NCI-H2107 treated with DMSO at 0.1 percent for 48 hours (cell line): Measurements from ENCODE around the gene SEC14L6.
"Not testable (repeated sequence)": the region's sequence is repeated elsewhere in the genome, so short reads cannot be mapped to it uniquely, and the experiment has no call there.

ENCODE experiments used
- DNase-seq: peaks from one replicate; lab custom pipeline; 2025; ENCODE audit not compliant: unreplicated experiment; lab: John Stamatoyannopoulos, UW

Gene SEC14L6

DNA sequence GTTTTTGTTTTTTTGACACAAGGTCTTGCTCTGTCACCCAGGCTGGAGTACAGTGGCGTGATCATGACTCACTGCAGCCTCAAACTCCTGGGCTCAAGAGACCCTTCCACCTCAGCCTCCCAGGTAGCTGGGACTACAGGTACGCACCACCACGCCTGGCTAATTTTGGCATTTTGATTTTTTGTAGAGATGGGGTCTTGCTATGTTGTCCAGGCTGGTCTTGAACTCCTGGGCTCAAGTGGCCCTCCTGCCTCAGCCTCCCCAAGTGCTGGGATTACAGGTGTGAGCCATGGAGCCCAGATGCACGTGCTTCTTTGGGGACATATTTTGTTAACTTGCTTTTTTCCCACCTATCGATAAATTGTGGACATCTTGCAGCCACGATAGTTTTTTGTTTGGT lies 20.7 kb upstream of the SEC14L6 start:
- DNase-seq, result not testable (repeated sequence)

DNA sequence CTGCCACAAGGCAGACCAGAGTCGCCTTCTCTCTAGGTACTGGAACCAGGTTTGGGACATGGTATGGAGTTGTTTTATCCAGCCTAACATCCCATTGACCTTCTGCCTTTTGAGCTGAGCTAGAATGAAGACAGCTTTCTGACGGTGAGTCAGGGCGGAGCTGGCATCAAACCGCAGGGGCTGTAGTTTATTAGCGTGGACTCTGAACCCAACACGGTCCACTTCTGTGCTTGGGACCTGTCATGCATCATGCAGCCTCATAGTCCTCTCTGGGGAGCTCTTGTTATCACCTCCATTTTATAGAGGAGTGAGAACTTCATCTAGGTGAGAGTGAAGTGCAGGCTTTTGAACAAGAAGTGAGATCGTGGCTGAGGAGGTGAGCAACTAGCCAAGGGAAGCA lies 19.6 kb upstream of the SEC14L6 start:
- DNase-seq, result no peak

DNA sequence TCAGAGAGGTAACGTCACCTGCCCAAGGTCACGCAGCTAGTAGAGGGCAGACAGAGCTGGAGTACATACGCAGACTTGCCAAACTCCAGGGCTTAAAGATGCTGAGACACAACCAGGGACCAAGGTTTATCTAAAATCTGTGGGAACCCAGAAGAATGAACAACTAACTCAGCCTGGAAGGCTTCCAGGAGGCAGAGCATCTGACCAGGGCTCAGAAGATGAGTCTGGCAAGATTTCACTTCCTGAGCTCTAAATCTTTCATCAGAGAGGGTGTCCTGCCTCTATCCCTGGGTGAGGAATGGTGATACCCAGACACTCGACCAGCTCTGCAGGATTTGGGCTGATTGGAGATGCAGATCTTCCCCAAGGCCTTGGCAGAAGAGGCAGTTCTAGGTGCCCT lies 18.8 kb upstream of the SEC14L6 start:
- DNase-seq, result no peak

DNA sequence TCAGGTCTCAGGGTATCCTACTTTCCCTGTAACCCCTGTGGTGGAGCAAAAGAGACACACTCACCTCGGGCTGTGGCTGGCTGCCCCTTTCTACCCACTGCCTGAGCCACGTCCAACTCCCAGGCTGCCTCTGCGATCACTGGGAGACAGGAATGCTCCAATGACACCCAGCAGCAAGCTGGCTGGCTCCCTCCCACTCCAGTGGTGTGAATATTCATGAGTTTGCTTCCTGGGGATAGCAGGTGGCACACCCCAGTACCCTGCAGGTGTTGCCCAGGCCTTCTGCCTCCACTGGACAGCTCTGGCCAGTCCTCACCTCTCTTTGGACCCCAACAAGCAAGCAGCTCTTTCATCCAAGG lies 18.2 kb upstream of the SEC14L6 start:
- peak; percentile 19 for DNase-seq

DNA sequence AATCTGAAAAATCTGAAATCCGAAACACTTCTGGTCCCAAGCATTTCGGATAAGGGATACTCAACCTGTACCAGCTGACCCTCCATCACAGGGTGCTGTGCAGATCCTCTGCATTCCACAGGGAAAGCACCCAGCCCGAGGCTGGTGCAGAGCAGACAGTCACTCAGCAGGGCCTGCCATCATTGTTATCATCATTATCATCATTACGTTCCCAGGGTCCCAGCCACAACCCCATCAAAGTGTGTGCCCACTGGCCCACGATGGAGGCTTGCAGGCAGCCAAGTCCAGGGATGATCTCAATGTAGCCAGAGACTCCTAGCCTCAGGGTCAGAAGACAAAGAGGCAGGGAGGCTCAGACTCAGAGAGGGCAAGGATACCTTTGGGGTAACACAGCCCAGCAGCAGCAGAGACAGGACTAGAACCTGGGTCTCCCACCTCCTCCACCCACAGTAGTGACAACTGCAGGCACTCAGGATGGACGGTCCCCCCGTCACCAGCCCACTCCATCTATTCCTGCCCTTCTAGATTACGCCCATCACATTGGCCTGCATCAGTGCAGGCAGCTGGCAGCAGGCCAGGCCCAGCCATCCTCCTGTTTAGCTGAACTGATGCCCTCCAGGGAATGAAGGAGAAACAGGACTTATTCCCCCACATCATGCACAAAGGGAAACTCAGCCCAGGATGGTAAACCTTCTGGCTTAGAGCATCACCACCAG lies 17.7 kb upstream of the SEC14L6 start:
- DNase-seq, result no peak

DNA sequence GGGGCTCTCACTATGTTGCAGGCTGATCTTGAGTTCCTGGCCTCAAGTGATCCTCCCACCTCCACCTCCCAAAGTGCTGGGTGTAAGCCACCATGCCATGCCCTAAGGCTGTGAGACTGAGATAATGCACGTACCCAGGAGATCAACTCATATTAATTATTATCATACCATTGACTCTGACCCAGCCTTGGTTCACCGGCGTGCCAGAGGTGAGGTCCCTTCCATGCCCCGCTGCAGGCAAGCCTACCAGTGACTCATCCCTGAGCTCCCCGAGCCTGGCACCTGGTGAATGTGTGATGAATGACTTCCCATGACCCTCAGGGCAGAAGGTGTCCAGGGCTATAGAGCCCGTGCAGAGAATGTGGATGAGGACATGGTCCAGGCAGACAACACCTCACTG lies 15.8 kb upstream of the SEC14L6 start:
- no peak for DNase-seq

DNA sequence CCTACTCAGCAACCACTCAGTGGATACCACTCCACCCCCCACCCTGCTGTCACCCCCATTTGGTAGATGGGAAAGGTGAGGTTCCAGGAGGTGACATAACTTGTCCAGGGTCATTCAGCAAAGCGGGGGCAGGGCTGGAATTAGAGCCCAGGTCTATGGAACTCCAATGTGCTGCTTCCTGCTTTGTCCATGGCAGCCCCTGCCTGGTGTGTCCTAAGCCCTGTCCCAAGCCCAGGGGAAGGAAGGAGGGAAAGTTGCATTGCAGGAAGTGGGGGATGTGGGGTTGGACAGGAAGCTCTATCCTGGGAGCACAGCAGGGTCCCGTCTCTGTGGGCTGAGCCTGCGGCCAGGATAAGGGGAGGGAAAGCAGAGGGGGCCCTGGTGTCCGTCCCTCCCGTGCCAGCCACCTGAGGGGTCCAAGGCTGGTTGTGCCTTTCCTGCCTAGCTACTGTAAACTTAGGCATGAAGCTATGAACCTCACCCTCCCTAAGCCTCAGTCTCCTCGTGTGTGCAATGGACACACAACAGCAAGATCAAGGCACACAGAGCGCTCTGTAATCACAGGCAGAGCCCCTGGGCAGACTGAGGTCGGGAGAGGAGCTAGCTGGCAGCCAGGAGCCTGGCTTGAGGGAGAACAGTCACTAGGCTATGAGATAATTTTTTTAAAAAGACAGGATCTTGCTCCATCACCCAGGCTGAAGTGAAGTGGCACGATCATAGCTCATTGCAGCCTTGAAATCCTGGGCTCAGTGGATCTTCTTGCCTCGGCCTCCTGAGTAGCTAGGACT lies 15.1 kb upstream of the SEC14L6 start:
- no peak for DNase-seq

DNA sequence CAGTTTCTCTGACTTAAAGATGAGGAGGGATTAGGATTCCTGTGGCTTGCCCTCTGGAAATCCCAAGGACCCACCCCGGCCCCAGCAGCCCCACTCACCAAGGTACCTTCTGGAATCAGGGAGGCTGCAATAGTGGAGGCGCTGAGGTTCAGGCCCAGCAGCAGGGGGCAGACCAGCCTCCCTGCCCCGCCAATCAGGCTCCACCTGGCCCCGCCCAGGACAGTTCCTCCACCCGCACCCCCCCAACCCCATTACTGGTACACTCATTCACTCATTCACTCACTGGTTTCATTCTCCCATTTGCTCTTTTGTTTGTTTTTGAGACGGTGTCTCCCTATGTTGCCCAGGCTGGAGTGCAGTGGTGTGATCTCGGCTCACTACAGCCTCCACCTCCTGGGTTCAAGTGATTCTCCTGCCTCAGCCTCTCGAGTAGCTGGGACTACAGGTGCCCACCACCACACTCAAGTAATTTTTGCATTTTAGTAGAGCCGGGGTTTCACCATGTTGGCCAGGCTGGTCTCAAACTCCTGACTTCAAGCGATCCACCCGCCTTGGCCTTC lies 14.2 kb upstream of the SEC14L6 start:
- not testable (repeated sequence) for DNase-seq

DNA sequence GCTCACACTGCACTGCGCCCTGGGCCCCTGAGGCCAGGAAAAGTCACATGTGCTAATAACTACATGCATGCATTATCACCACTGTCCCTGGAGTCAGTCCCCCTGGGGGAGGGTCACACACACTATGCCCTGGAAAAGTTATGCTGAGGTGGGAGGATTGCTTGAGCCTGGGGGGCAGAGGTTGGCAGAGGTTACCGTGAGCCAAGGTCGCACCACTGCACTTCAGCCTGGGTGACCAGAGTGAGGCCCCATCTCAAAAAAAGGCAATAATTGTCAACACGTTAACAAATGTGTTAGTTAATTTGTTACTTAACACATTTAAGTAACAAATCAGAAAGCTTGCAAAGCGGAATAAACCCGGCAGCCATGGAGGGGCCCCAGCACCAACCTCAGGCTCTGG lies 13.3 kb upstream of the SEC14L6 start:
- no peak for DNase-seq

DNA sequence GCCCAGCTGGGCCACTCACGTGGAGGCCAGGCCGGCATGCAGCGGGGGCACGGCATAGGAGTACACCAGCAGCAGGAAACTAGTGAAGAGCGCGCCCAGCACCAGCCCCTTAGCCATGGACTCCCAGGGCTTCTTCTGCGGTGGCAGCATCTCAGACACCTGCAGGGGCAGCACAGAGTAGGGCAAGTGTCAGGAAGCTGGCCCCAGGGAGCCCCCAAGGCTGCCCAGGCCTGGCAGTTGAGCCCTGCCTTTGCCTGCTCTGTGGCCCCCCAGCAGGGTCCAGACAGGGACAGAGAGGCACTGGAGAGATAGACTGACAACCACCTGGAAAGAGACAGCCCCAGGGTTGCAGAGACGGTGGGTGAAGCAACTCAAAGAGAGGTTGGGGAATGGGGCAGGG lies 10.7 kb upstream of the SEC14L6 start:
- DNase-seq, result no peak

DNA sequence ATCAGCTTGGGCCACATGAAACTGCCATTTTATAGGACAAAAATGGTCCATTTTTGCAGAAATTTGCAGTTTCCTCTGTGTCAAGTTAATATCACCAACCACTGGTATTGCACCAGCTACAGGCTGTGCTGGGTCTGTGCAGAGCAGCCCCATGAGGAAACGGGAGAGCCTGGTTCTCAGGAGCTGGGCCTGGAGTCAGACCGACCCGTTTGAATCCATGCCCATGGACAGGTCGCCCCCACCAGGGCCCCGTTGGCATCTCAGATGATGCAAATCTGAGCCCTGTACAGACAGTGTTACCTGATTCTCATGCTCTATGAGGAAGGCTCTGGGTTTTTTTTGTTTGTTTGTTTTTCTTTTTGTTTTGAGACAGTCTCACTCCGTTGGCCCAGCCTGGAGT lies 9.8 kb upstream of the SEC14L6 start:
- no peak for DNase-seq

DNA sequence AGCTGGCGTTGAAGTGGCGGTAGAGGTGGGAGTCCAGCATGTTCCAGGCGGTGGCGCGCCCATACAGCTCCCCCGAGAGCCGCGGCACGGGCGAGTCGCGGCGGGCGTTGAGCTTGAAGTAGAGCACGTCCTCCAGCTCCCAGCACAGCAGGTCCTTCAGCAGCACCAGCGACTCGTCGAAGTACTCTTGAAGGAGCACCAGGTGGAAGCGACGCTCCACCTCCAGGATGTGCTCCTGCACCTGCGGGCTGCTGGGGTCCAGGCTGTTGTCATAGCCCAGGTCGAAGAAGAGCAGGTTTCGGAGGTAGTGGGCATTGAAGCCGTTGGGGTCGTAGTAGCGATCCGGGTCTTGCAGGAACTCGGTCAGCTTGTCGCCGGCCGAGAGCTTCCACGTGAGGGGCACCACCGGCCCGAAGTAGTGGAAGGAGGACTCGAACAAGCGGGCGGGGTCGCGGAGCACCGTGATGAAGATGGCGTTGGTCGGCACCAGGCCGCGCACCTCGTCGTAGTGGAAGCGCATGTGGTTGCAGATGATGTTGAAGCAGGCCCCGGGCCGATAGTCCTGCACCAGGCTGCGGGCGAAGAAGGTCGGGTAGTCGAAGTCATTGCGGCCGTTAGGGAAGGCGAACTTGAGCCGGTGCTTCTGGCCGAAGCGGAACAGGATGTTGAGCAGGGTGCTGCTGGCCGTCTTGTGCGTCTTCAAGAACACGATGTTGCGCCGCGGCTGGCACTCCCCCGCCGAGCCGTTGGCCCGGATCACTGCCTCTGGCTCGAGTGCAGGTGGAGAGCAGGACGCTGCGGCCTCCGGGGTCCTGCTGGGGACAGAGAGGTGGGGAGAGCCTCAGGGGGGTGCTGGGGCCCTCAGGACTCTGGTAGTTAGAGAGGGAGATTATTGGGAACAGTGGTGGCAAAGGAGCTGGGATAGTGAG lies 9.0 kb upstream of the SEC14L6 start:
- DNase-seq, result no peak

DNA sequence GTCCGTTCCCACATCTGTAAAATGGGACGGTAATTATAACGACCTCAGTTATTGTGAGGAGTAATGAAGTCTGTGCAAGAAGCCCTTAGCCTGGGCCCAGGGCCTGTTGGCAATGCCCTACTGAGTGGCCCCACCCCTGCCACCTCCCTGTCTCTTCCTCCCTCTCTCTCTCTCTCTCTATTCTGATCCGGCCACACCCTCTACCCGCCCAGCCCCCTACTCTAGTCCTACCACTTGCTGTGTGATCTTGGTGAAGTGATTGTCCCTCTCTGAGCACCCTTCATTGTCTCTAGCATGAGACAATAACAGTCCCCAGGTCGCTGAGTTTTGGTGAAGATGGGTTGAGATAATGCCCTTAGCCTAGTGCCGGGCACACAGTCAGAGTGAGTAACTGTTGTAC lies 7.4 kb upstream of the SEC14L6 start:
- DNase-seq, result no peak

DNA sequence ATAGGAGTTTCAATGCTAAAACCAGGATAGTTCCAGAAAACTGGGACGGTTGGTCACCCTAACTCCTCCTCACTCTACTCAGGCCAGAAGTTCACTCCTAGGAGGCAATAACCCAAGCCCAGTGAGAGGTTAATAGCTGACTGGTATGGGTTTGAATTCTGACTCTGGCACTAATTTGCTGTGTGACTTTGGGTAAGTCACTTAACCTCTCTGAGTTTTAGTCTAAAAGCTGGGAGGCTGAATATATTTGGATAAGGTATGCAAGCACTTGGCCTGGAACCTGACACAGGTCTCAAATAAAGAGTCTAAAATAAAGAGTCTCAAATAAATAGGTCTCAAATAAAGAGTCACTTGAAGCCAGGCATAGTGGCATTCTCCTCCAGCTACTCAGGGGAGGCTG lies 6.2 kb upstream of the SEC14L6 start:
- no peak for DNase-seq

DNA sequence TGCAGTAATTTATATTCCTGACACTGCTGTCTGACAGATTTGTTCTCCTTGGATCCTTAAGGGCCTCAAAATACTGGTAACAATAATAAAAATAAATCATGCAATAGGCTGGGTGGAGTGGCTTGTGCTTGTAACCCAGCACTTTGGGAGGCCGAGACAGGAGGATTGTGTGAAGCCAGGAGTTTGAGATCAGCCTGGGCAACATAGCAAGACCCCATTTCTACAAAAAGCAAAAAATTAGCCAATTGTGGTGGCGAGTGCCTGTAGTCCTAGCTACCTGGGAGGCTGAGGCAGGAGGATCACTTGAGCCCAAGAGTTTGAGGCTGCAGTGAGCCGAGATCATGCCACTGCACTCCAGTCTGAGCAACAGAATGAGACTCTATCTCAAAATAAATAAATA lies 5.3 kb upstream of the SEC14L6 start:
- not testable (repeated sequence) for DNase-seq

DNA sequence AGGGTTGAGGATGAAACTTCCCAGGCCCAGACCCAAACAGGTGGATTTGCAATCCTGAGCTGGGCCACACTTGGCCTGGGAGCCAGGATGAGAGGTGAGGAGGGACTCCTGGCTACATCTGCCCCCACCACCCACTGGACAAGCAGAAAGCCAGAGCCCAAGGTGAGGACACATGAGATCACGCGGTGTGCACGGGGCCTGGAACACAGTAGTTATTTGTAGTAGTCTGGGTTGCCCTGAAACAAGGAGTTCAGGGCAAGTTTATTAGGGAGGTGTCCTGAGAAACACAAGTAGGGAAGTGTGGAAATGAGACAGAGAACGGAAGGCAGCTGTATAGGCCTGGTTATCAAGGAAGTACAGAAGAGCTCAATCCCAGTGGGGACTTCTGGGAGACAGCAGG lies 647 bp upstream of the SEC14L6 start:
- DNase-seq, result no peak

DNA sequence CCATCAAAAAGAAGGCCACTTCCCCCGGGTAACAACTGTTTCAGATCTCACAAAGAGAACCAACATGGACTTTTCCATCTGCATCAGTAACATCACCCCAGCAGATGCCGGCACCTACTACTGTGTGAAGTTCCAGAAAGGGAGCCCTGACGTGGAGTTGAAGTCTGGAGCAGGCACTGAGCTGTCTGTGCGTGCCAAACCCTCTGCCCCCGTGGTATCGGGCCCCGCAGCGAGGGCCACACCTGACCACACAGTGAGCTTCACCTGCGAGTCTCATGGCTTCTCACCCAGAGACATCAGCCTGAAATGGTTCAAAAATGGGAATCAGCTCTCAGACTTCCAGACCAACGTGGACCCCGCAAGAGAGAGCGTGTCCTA lies 3.7 kb downstream of the SEC14L6 start:
- DNase-seq, result no peak

DNA sequence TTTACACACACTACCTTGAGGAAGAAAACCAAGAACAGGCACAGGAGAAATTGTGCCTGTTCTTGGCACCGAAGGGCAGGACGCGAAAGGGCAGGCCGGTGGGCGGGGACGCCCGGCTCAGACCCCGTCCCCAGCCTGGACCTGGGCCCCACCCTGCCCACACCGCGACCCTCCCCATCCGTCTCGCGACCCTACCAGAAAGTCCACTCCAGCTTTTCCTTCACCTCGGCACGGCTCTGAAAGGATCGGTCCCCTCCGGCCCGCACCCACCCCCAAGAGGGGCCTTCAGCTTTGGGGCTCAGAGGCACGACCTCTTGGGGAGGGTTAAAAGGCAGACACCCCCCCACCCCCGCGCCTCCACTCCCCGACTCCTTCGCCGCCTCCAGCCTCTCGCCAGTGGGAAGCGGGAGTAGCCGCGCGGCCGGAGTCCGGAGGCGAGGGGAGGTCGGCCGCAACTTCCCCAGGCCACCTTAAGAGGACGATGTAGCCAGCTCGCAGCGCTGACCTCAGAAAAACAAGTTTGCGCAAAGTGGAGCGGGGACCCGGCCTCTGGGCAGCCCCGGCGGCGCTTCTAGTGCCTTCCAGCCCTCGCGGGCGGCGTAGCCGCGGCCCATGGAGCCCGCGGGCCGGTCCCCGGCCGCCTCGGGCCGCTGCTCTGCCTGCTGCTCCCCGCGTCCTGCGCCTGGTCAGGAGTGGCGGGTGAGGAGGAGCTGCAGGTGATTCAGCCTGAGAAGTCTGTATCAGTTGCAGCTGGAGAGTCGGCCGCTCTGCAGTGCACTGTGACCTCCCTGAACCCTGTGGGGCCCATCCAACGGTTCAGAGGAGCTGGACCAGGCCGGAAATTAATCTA lies 4.4 kb downstream of the SEC14L6 start:
- no peak for DNase-seq

DNA sequence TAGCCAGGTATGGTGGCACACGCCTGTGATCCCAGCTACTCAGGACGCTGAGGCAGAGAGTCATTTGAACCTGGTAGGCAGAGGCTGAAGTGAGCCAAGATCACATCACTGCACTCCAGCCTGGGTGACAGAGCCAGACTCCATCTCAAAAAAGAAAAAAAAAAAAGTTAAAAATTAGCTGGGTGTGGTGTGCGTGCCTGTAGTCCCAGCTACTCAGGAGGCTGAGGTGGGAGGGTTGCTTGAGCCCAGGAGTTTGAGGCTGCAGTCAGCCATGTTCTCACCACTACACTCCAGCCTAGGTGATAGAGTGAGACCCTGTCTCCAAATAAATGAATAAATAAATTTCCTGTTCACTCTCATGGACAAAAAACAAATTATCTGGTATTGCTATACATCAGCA lies 5.0 kb downstream of the SEC14L6 start:
- not testable (repeated sequence) for DNase-seq

DNA sequence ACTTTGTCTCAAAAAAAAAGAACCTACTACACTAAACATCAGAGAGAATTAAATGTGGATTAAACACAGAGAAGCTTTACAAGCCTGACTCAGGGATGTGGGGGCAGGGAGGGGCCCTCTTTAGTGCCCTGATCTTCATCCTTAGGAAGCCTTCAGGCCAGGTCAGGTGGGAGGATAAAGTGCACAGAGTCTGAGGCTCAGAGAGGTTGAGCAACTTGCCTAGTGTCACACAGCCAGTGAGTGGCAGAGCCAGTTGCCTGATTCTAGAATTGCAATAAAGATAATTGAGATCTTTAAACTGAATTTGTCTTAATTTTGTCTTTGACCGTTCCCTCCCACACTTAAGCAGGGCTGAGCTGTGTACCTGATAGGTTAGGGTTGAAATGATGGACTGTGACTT lies 7.2 kb downstream of the SEC14L6 start:
- no peak for DNase-seq

DNA sequence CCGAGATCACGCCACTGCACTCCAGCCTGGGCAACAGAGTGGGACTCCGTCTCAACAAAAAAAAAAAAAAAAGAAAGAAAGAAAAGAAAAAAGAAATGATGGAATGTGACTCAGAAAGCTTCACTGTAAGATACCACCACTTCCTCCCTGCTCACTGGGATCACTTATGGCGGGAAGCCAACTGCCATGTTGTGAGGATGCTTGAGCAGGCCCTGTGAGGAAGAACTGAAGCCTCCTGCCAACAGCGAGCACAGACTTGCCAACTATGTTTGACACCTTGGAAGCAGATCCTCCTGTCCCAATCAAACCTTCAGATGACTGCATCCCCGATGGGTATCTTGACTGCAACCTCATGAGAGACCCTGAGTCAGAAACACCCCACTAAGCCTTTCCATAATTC lies 8.3 kb downstream of the SEC14L6 start:
- no peak for DNase-seq
